Lung (tissue), 12 donors: ENCODE measurements around the gene MAP3K2. TPM values are rescaled to one million over a fixed set of nuclear protein-coding genes. Genes with fewer than 3 reads are reported as not detected.

Experiments
- ATAC-seq: fragments of 200-7000 bp; cut with Tn5 transposase; one replicate; pipeline ENCODE4 v1.9.1; 2020; ENCODE audit warnings: moderate number of reproducible peaks; ENCODE audit not compliant: insufficient read depth, low FRiP score
- DNase-seq, 3 donors: peaks; one replicate each; pipeline ENCODE4 v3.0.0-alpha.2; 2013 to 2017
- H3K27ac ChIP-seq, 2 donors: one replicate each; pipeline ENCODE4 v1.5.1; 2013; ENCODE audit warnings: mild to moderate bottlenecking in 2 of 2, moderate library complexity in 2 of 2, control low read depth in 1 of 2, inconsistent platforms in 1 of 2, low read depth in 1 of 2, low read length in 1 of 2
- H3K27me3 ChIP-seq, 3 donors: one replicate each; pipeline ENCODE4 v1.5.1; 2013; ENCODE audit warnings: low read length in 2 of 3; ENCODE audit not compliant: control insufficient read depth in 3 of 3, insufficient read depth in 3 of 3
- H3K36me3 ChIP-seq, 4 donors: one replicate each; pipeline ENCODE4 v1.5.1; 2013; ENCODE audit warnings: low read length in 4 of 4, mild to moderate bottlenecking in 1 of 4, moderate library complexity in 1 of 4; ENCODE audit not compliant: control insufficient read depth in 4 of 4, insufficient read depth in 4 of 4
- H3K4me1 ChIP-seq, 5 donors: one replicate each; pipeline ENCODE4 v1.5.1; 2013; ENCODE audit warnings: low read length in 5 of 5, mild to moderate bottlenecking in 2 of 5, moderate library complexity in 1 of 5; ENCODE audit not compliant: control insufficient read depth in 5 of 5, insufficient read depth in 5 of 5
- H3K4me3 ChIP-seq: one replicate; pipeline ENCODE4 v1.5.1; 2013; ENCODE audit warnings: mild to moderate bottlenecking, control low read depth, moderate library complexity
- H3K9ac ChIP-seq, 2 donors: one replicate each; pipeline ENCODE4 v1.5.1; 2013; ENCODE audit warnings: low read length in 2 of 2, control low read depth in 1 of 2; ENCODE audit not compliant: insufficient read depth in 1 of 2
- H3K9me3 ChIP-seq, 4 donors: one replicate each; pipeline ENCODE4 v1.5.1; 2013; ENCODE audit warnings: low read length in 3 of 4, mild to moderate bottlenecking in 1 of 4, moderate library complexity in 1 of 4; ENCODE audit not compliant: control insufficient read depth in 4 of 4, insufficient read depth in 3 of 4
- WGBS, 2 donors: extraction: QIAGEN DNeasy Blood & Tissue Kit; methylation state at CpG; one replicate each; pipeline ENCODE4 v1.1.7; 2013; 5-methylcytosine and 5-hydroxymethylcytosine counted together
- polyA plus RNA-seq, 2 donors: library from polyadenylated mRNA; stranded (reverse); fragments of 200-250 nt; gene quantifications; one replicate each; pipeline ENCODE4 v1.2.1, GENCODE V29; 2013
- total RNA-seq, 2 donors: library from RNA; depleted of rRNA in 1 of 2; stranded (reverse); fragments of >200 nt in 1 of 2; gene quantifications; one replicate each; pipeline ENCODE4 v1.2.1, GENCODE V29; 2014 to 2021
- TF ChIP-seq, protein P1 (sequence below): IDR thresholded peaks from 2 replicates; pipeline ENCODE4 v1.5.1; 2012; ENCODE audit warnings: mild to moderate bottlenecking; ENCODE audit errors: control extremely low read depth, extremely low read depth
- donor health status: control.
- donor health status: control.
- donor health status: Bipolar disorder and iron deficiency.
- donor health status: healthy.
- donor health status: DM: yes; HTN: yes; CAD: no.

Gene MAP3K2
- total and polyA plus RNA-seq, 4 donors = 8.1 to 81.0 (median 30.8) TPM

DNA sequence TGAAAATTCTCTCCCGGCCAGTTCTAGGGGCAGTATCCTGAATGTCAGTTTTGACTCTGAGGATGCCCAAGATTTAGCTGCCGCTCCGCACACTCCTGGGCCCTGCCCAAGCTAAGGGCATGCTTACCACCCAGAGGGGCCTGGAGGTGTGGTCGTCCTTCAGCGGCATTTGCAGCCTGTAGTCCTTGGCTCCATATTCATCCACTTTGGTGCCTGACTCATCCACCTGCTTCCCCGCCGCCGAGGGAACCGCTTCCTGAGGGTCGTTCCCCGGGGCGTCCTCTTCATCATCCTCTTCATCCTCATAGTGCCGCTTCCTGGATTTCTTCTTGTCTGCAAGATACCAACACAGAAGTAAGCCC lies 94.4 kb downstream of the MAP3K2 start:
- 15 to 23% methylated on average over 13 of the region's 13 CpGs for WGBS, 2 donors
- Histone ChIP-seq H3K4me3 (peak overlapping the region; percentile 99), H3K36me3 (peaks cover 25 to 39% (median 30%) of the 10 kb centered on the region in 4 donors), H3K9me3 (peaks cover 0 to under 1% (median 0%) of the 10 kb centered on the region in 4 donors), H3K27me3 (no peaks in the 10 kb centered on the region), H3K9ac (peak overlapping the region; percentile 51 to 67), H3K4me1 (peaks cover 0 to 10% (median 5%) of the 10 kb centered on the region in 5 donors), H3K27ac (peak overlapping the region; percentile 69 to 93)
- ATAC-seq (peak; percentile 25), DNase-seq (no peak)
- TF ChIP-seq, protein P1, sequence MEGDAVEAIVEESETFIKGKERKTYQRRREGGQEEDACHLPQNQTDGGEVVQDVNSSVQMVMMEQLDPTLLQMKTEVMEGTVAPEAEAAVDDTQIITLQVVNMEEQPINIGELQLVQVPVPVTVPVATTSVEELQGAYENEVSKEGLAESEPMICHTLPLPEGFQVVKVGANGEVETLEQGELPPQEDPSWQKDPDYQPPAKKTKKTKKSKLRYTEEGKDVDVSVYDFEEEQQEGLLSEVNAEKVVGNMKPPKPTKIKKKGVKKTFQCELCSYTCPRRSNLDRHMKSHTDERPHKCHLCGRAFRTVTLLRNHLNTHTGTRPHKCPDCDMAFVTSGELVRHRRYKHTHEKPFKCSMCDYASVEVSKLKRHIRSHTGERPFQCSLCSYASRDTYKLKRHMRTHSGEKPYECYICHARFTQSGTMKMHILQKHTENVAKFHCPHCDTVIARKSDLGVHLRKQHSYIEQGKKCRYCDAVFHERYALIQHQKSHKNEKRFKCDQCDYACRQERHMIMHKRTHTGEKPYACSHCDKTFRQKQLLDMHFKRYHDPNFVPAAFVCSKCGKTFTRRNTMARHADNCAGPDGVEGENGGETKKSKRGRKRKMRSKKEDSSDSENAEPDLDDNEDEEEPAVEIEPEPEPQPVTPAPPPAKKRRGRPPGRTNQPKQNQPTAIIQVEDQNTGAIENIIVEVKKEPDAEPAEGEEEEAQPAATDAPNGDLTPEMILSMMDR = no peak

DNA sequence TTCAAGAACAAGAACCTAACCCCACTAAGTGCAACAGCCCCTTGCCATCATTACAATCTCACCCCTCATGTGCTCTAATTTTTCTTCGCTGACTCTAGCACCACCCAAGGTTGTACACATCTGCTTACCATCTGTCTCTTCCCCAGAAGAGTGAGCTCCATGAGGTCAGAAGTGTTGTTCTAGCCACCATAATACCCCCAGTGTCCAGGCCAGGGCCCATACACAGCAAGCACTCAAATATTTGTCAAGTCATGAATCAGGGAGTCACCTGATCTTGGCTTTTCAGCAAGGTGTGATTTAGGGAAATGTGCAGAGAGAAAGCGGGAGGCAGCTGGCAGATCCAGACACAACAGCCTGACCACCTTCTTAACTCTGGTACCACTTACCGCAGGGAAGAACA lies 99.5 kb downstream of the MAP3K2 start:
- ATAC-seq (no peak), DNase-seq (no peak)
- peaks cover 0 to 6% (median 1%) of the 10 kb centered on the region in 4 donors for H3K9me3 ChIP-seq
- no peak overlapping the region for H3K27ac ChIP-seq
- H3K27me3 ChIP-seq = no peaks in the 10 kb centered on the region
- peaks cover 0 to 7% (median 2%) of the 10 kb centered on the region in 5 donors for H3K4me1 ChIP-seq
- WGBS, 2 donors = 96 to 98% methylated on average over 3 of the region's 3 CpGs
- no peak overlapping the region for H3K9ac ChIP-seq
- TF ChIP-seq, protein P1 = no peak
- peaks cover 45 to 78% (median 64%) of the 10 kb centered on the region in 4 donors for H3K36me3 ChIP-seq
- H3K4me3 ChIP-seq = no peak overlapping the region

DNA sequence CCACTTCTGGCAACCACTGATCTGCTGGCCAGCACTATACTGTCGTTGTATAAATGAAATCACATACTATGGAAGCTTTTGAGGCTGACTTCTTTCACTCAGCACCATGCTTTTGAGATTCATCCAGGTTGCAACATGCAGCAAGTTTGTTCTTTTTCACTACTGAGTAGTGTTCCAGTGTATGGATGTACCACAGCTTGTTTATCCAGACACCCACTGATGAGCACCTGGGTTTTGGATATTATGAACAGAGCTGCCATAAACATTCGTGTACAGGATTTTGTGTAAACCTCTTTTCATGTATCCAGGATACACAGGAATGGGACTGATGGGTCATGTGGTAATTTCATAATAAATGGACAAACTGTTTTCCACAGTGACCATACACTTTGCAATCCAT lies 104.5 kb downstream of the MAP3K2 start:
- TF ChIP-seq, protein P1 = no peak
- Histone ChIP-seq H3K27ac (no peak overlapping the region), H3K27me3 (no peaks in the 10 kb centered on the region), H3K4me1 (no peaks in the 10 kb centered on the region), H3K4me3 (no peak overlapping the region), H3K9ac (no peak overlapping the region), H3K9me3 (peaks cover 0 to 7% (median under 1%) of the 10 kb centered on the region in 4 donors), H3K36me3 (peaks cover 34 to 67% (median 61%) of the 10 kb centered on the region in 4 donors)
- WGBS, 2 donors = 95 to 100% methylated on average over 2 of the region's 2 CpGs
- ATAC-seq (no peak), DNase-seq (no peak)

DNA sequence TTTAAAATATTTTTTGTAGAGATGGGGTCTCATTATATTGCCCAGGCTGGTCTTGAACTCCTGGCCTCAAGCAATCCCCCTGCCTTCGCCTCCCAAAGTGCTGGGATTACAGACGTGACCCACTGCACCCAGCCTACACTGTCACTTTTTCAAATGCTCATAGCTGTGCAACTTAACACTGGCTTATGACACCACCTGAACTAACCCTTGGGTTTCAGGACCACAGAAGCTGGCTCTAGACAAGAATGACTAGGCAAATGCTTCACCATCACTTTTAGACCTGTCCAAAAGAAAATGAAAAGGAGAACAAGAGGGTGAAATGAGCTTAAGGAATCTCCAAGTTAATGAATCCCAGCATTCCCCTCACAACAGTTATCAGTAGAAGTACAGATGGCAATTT lies 107.1 kb downstream of the MAP3K2 start:
- no peak for DNase-seq
- H3K27ac ChIP-seq = no peak overlapping the region
- H3K27me3 ChIP-seq = no peaks in the 10 kb centered on the region
- TF ChIP-seq, protein P1 = no peak
- 93 to 96% methylated on average over 2 of the region's 2 CpGs for WGBS, 2 donors
- peaks cover 0 to 7% (median 0%) of the 10 kb centered on the region in 4 donors for H3K9me3 ChIP-seq
- ATAC-seq = no peak
- H3K4me1 ChIP-seq = no peaks in the 10 kb centered on the region
- H3K4me3 ChIP-seq = no peak overlapping the region
- peaks cover 28 to 55% (median 50%) of the 10 kb centered on the region in 4 donors for H3K36me3 ChIP-seq
- H3K9ac ChIP-seq = no peak overlapping the region
